Measurements from ENCODE around the gene MATK. TPM values are rescaled to one million over a fixed set of nuclear protein-coding genes. Genes with fewer than 3 reads are reported as not detected.

Gene MATK
- total RNA-seq, 1 experiment from 2014 or later: 28.3 TPM

GRCh38 chr19:3781603-3782002 is 4.6 kb downstream of the MATK start (continued):
- TF ChIP-seq ZNF425 (CRISPR knock-in tag; conservative IDR thresholded peaks at IDR 0.05) (no peak), SMAD4 (CRISPR knock-in tag; IDR thresholded peaks at IDR 0.05) (no peak), E2F1 (CRISPR knock-in tag; IDR thresholded peaks at IDR 0.05) (no peak), PREB (CRISPR knock-in tag; IDR thresholded peaks at IDR 0.05; ENCODE audit: borderline replicate concordance) (no peak), ZNF532 (CRISPR knock-in tag; IDR thresholded peaks at IDR 0.05; ENCODE audit: borderline replicate concordance) (no peak)

GRCh38 chr19:3780786-3781304 is 5.3 kb downstream of the MATK start:
- CTCF ChIA-PET: interaction anchor here (0.6 to 1.0 kb wide), 2 partner anchors 10 to 34 kb away, joined by 3 read pairs; no protein-coding TSS in a partner anchor
- no peak overlapping the region for H3K27ac Mint-ChIP-seq
- H3K4me3 Mint-ChIP-seq: no peak overlapping the region
- POLR2A ChIA-PET: no interaction called here
- H3K36me3 Mint-ChIP-seq: peaks cover 21% of the 10 kb centered on the region
- H3K4me1 Mint-ChIP-seq: peaks cover 7% of the 10 kb centered on the region
- ATAC-seq: no peak
- peaks cover 11% of the 10 kb centered on the region for H3K27me3 Mint-ChIP-seq (ENCODE audit: low read depth)
- TF ChIP-seq NFYB (CRISPR knock-in tag; conservative IDR thresholded peaks at IDR 0.05; ENCODE audit: low read depth): no peak
- TF ChIP-seq ZNF121 (CRISPR knock-in tag; IDR thresholded peaks at IDR 0.05): 0 out of 2 replicates have a peak, but pooled peaks have one; percentile 17
- peaks cover 18% of the 10 kb centered on the region for H3K9me3 Mint-ChIP-seq
- DNase-seq (ENCODE audit: low spot score): no peak

GRCh38 chr19:3778899-3779723 is 7.1 kb downstream of the MATK start:
- POLR2A ChIA-PET: interaction anchor here (0.5 kb wide), 1 partner anchor 328 kb away, joined by 3 read pairs; no protein-coding TSS in a partner anchor
- Mint-ChIP-seq H3K4me3 (no peak overlapping the region), H3K9me3 (peaks cover 18% of the 10 kb centered on the region), H3K36me3 (peaks cover 21% of the 10 kb centered on the region), H3K4me1 (no peaks in the 10 kb centered on the region), H3K27ac (no peak overlapping the region), H3K27me3 (ENCODE audit: low read depth) (peaks cover 2% of the 10 kb centered on the region)
- TF ChIP-seq AFF4 (CRISPR knock-in tag; IDR thresholded peaks at IDR 0.05; ENCODE audit: borderline replicate concordance): no peak
- no peak for TF ChIP-seq FOXP1 (CRISPR knock-in tag; IDR thresholded peaks at IDR 0.05; ENCODE audit: borderline replicate concordance)
- CTCF ChIA-PET: interaction anchor here (0.5 kb wide), 1 partner anchor 15 kb away, joined by 3 read pairs; no protein-coding TSS in a partner anchor
- DNase-seq (ENCODE audit: low spot score) (no peak), ATAC-seq (no peak)
